ENCODE data around the gene LGR6. TPM values are rescaled to one million over a fixed set of nuclear protein-coding genes. Genes with fewer than 3 reads are reported as not detected.

LGR6 gene
- total RNA-seq, 1 donor from 2014 or later, result 0.52 TPM

GRCh38 chr1:202150187-202150586 lies 43.4 kb upstream of the LGR6 start:
- Histone ChIP-seq H3K4me1 (ENCODE audit: control insufficient read depth in 3 of 3, insufficient read depth in 3 of 3, low read length in 3 of 3) (peaks cover 7 to 14% (median 11%) of the 10 kb centered on the region in 3 donors), H3K9ac (ENCODE audit: low read depth in 1 of 3, low read length in 3 of 3) (no peak overlapping the region), H3K9me3 (ENCODE audit: control insufficient read depth in 3 of 3, low read length in 3 of 3) (no peaks in the 10 kb centered on the region), H3K27me3 (ENCODE audit: control insufficient read depth in 3 of 3, insufficient read depth in 3 of 3, low read length in 3 of 3) (peaks cover 0 to 4% (median 0%) of the 10 kb centered on the region in 3 donors), H3K27ac (ENCODE audit: low read depth, low read length) (no peak overlapping the region), H3K36me3 (ENCODE audit: control insufficient read depth in 3 of 3, insufficient read depth in 3 of 3, low read length in 3 of 3) (no peaks in the 10 kb centered on the region), H3K4me3 (ENCODE audit: low read length in 3 of 3) (no peak overlapping the region)

- Histone ChIP-seq H3K4me3 (ENCODE audit: low read length in 3 of 3) (no peak overlapping the region), H3K27me3 (ENCODE audit: control insufficient read depth in 3 of 3, insufficient read depth in 3 of 3, low read length in 3 of 3) (peaks cover 0 to 4% (median 0%) of the 10 kb centered on the region in 3 donors), H3K27ac (ENCODE audit: low read depth, low read length) (no peak overlapping the region), H3K36me3 (ENCODE audit: control insufficient read depth in 3 of 3, insufficient read depth in 3 of 3, low read length in 3 of 3) (no peaks in the 10 kb centered on the region), H3K9me3 (ENCODE audit: control insufficient read depth in 3 of 3, low read length in 3 of 3) (no peaks in the 10 kb centered on the region), H3K9ac (ENCODE audit: low read depth in 1 of 3, low read length in 3 of 3) (no peak overlapping the region), H3K4me1 (ENCODE audit: control insufficient read depth in 3 of 3, insufficient read depth in 3 of 3, low read length in 3 of 3) (peaks cover 4 to 14% (median 7%) of the 10 kb centered on the region in 3 donors)
Observed at GRCh38 chr1:202150602-202151001, 43.0 kb upstream of the LGR6 start.

DNA sequence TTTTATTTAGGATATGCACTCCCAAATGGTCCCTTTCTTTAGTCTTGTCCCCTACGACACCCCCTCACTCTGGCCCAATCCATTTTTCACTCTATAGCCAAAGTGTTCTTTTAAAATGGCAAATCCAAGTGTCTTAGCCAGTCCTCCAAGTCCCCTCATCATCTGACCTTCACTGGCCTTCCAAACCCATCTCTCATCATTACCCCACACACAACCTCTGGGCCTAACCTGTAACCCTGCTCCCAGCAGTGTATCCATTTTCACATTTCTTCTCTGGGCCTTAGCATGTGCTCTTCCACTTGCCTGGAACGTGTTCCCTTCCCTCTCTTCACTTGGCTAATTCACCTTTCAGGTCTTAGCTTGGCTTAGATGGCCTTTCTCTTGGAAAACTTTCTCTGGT lies 42.6 kb upstream of the LGR6 start:
- no peaks in the 10 kb centered on the region for H3K9me3 ChIP-seq (ENCODE audit: control insufficient read depth in 3 of 3, low read length in 3 of 3)
- no peak overlapping the region for H3K4me3 ChIP-seq (ENCODE audit: low read length in 3 of 3)
- peaks cover 0 to 4% (median 0%) of the 10 kb centered on the region in 3 donors for H3K27me3 ChIP-seq (ENCODE audit: control insufficient read depth in 3 of 3, insufficient read depth in 3 of 3, low read length in 3 of 3)
- peaks cover 4 to 14% (median 7%) of the 10 kb centered on the region in 3 donors for H3K4me1 ChIP-seq (ENCODE audit: control insufficient read depth in 3 of 3, insufficient read depth in 3 of 3, low read length in 3 of 3)
- no peaks in the 10 kb centered on the region for H3K36me3 ChIP-seq (ENCODE audit: control insufficient read depth in 3 of 3, insufficient read depth in 3 of 3, low read length in 3 of 3)
- H3K27ac ChIP-seq (ENCODE audit: low read depth, low read length), result no peak overlapping the region
- H3K9ac ChIP-seq (ENCODE audit: low read depth in 1 of 3, low read length in 3 of 3), result peak overlapping the region in 1 of 3 donors; percentile 25

DNA sequence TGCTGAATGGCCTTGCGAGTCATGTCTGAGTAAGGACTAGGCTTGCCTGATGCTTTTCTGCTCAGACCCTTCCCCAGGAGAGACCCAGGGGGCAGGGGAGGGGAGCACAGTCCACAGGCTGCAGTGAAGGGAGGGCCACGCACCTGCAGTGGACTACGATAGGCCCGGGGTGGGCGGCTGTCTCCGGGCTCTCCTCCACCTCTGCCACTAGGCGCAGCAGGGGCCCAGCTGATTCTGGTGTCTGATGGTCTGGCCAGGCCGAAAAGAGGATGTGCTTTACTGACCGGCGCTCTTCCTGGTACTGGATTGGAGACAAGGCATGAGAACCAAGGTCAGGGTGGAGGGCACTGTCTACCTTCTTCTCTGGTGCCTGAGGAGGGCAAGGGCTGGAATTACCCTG lies 41.2 kb upstream of the LGR6 start:
- Histone ChIP-seq H3K9me3 (ENCODE audit: control insufficient read depth in 3 of 3, low read length in 3 of 3) (no peaks in the 10 kb centered on the region), H3K4me3 (ENCODE audit: low read length in 3 of 3) (no peak overlapping the region), H3K4me1 (ENCODE audit: control insufficient read depth in 3 of 3, insufficient read depth in 3 of 3, low read length in 3 of 3) (peaks cover 4 to 14% (median 7%) of the 10 kb centered on the region in 3 donors), H3K36me3 (ENCODE audit: control insufficient read depth in 3 of 3, insufficient read depth in 3 of 3, low read length in 3 of 3) (no peaks in the 10 kb centered on the region), H3K27me3 (ENCODE audit: control insufficient read depth in 3 of 3, insufficient read depth in 3 of 3, low read length in 3 of 3) (peaks cover 0 to 4% (median 0%) of the 10 kb centered on the region in 3 donors), H3K9ac (ENCODE audit: low read depth in 1 of 3, low read length in 3 of 3) (no peak overlapping the region), H3K27ac (ENCODE audit: low read depth, low read length) (no peak overlapping the region)

- Histone ChIP-seq H3K27me3 (ENCODE audit: control insufficient read depth in 3 of 3, insufficient read depth in 3 of 3, low read length in 3 of 3) (peaks cover 0 to 4% (median 0%) of the 10 kb centered on the region in 3 donors), H3K9me3 (ENCODE audit: control insufficient read depth in 3 of 3, low read length in 3 of 3) (no peaks in the 10 kb centered on the region), H3K9ac (ENCODE audit: low read depth in 1 of 3, low read length in 3 of 3) (no peak overlapping the region), H3K27ac (ENCODE audit: low read depth, low read length) (no peak overlapping the region), H3K4me1 (ENCODE audit: control insufficient read depth in 3 of 3, insufficient read depth in 3 of 3, low read length in 3 of 3) (peaks cover 4 to 14% (median 7%) of the 10 kb centered on the region in 3 donors), H3K36me3 (ENCODE audit: control insufficient read depth in 3 of 3, insufficient read depth in 3 of 3, low read length in 3 of 3) (no peaks in the 10 kb centered on the region), H3K4me3 (ENCODE audit: low read length in 3 of 3) (no peak overlapping the region)
Observed at GRCh38 chr1:202153284-202153683, 40.3 kb upstream of the LGR6 start.

DNA sequence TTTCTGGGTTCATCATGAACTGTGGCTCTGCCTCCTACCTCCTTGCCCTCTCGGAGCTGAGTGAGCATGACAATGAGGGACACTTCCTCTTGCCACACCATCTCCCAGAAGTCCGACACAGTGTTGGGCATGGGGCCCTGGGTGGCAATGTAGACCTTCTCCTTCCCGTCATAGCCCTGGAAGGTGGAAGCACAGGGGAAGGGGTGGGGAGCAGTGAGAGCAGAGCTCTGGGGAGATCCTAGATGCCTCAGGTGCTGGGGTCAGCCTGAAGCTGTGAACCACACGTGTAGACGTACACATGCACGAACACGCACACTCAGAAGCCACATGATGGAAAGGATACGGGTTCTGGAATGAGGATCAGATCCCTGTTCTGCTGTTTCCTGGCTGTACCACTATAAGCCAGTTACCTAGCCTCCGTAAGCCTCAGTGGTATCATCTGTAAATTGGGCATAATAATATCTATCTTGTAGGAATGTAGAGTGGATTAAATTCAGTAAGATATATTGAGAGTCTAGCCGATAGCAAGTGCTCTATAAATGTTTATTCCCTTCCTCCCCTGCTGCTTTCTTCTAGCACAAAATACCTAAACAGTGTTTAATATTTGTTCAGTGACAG lies 39.3 kb upstream of the LGR6 start:
- Histone ChIP-seq H3K4me1 (ENCODE audit: control insufficient read depth in 3 of 3, insufficient read depth in 3 of 3, low read length in 3 of 3) (peaks cover 4 to 14% (median 7%) of the 10 kb centered on the region in 3 donors), H3K27me3 (ENCODE audit: control insufficient read depth in 3 of 3, insufficient read depth in 3 of 3, low read length in 3 of 3) (peaks cover 0 to 4% (median 0%) of the 10 kb centered on the region in 3 donors), H3K36me3 (ENCODE audit: control insufficient read depth in 3 of 3, insufficient read depth in 3 of 3, low read length in 3 of 3) (no peaks in the 10 kb centered on the region), H3K27ac (ENCODE audit: low read depth, low read length) (no peak overlapping the region), H3K9me3 (ENCODE audit: control insufficient read depth in 3 of 3, low read length in 3 of 3) (no peaks in the 10 kb centered on the region), H3K4me3 (ENCODE audit: low read length in 3 of 3) (no peak overlapping the region), H3K9ac (ENCODE audit: low read depth in 1 of 3, low read length in 3 of 3) (no peak overlapping the region)

DNA sequence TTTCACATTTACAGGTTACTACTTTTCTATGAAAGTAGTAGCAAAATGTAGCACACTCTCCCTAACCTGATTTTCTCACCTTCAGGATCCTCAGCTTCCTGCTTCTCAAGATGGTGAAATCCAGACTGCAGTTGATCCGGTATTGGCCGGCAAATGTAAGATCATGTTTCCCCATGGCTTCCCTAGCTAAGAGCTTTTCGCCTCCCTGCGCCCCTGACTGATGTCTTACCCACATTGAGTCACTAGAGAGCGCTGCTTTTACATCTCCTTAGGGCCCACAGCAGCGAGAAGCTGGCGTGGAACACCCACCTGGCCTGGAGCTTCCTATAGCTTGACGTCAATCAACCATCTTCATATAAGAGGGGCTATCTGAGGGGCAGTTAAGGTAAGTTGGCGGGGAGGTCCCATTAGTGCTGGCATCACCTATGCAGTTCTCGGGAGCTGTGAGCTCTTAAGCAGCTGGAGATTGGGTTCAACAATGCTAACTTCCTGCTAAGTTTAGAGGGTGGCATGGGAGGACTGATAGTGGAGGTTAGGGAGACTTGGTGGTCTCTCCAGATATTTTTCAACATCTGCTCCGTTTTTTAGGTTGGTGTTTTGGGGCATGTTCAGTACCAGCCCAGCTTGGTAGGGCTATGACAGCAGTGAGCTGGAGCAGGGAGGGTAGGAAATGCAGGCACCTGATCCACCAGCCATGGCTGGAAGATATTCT lies 38.7 kb upstream of the LGR6 start:
- Histone ChIP-seq H3K4me3 (ENCODE audit: low read length in 3 of 3) (no peak overlapping the region), H3K9ac (ENCODE audit: low read depth in 1 of 3, low read length in 3 of 3) (no peak overlapping the region), H3K27me3 (ENCODE audit: control insufficient read depth in 3 of 3, insufficient read depth in 3 of 3, low read length in 3 of 3) (peaks cover 0 to 4% (median 0%) of the 10 kb centered on the region in 3 donors), H3K27ac (ENCODE audit: low read depth, low read length) (no peak overlapping the region), H3K36me3 (ENCODE audit: control insufficient read depth in 3 of 3, insufficient read depth in 3 of 3, low read length in 3 of 3) (no peaks in the 10 kb centered on the region), H3K4me1 (ENCODE audit: control insufficient read depth in 3 of 3, insufficient read depth in 3 of 3, low read length in 3 of 3) (peaks cover 4 to 14% (median 7%) of the 10 kb centered on the region in 3 donors), H3K9me3 (ENCODE audit: control insufficient read depth in 3 of 3, low read length in 3 of 3) (no peaks in the 10 kb centered on the region)

GRCh38 chr1:202155478-202156021 lies 38.0 kb upstream of the LGR6 start:
- Histone ChIP-seq H3K27ac (ENCODE audit: low read depth, low read length) (no peak overlapping the region), H3K9me3 (ENCODE audit: control insufficient read depth in 3 of 3, low read length in 3 of 3) (no peaks in the 10 kb centered on the region), H3K4me3 (ENCODE audit: low read length in 3 of 3) (no peak overlapping the region), H3K27me3 (ENCODE audit: control insufficient read depth in 3 of 3, insufficient read depth in 3 of 3, low read length in 3 of 3) (peaks cover 0 to 5% (median 0%) of the 10 kb centered on the region in 3 donors), H3K9ac (ENCODE audit: low read depth in 1 of 3, low read length in 3 of 3) (no peak overlapping the region), H3K36me3 (ENCODE audit: control insufficient read depth in 3 of 3, insufficient read depth in 3 of 3, low read length in 3 of 3) (no peaks in the 10 kb centered on the region), H3K4me1 (ENCODE audit: control insufficient read depth in 3 of 3, insufficient read depth in 3 of 3, low read length in 3 of 3) (peaks cover 4 to 14% (median 7%) of the 10 kb centered on the region in 3 donors)

DNA sequence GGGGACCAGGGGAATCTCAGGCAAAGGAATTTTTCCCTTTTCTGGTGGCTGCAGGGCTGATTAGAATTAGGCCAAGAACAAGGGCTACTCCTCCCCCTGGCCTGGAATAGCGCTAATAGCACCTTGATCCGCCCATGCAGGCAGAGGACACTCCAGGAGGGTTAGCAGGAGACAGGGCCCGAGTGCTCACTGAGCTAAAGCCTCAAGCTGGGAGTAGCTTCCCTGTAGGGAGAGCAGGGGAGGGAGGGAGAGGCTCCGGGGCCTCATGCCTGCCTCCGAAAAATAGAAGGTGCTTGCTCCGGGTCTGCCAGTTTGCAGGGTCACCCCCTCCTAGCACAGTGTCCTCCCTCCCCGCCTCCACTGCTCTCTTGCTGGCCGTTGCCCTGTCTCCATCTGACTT lies 37.0 kb upstream of the LGR6 start:
- H3K9me3 ChIP-seq (ENCODE audit: control insufficient read depth in 3 of 3, low read length in 3 of 3), result no peaks in the 10 kb centered on the region
- H3K4me3 ChIP-seq (ENCODE audit: low read length in 3 of 3), result no peak overlapping the region
- H3K27me3 ChIP-seq (ENCODE audit: control insufficient read depth in 3 of 3, insufficient read depth in 3 of 3, low read length in 3 of 3), result peaks cover 0 to 6% (median 0%) of the 10 kb centered on the region in 3 donors
- no peak overlapping the region for H3K9ac ChIP-seq (ENCODE audit: low read depth in 1 of 3, low read length in 3 of 3)
- H3K4me1 ChIP-seq (ENCODE audit: control insufficient read depth in 3 of 3, insufficient read depth in 3 of 3, low read length in 3 of 3), result peaks cover 4 to 14% (median 7%) of the 10 kb centered on the region in 3 donors
- H3K27ac ChIP-seq (ENCODE audit: low read depth, low read length), result no peak overlapping the region
- H3K36me3 ChIP-seq (ENCODE audit: control insufficient read depth in 3 of 3, insufficient read depth in 3 of 3, low read length in 3 of 3), result no peaks in the 10 kb centered on the region

DNA sequence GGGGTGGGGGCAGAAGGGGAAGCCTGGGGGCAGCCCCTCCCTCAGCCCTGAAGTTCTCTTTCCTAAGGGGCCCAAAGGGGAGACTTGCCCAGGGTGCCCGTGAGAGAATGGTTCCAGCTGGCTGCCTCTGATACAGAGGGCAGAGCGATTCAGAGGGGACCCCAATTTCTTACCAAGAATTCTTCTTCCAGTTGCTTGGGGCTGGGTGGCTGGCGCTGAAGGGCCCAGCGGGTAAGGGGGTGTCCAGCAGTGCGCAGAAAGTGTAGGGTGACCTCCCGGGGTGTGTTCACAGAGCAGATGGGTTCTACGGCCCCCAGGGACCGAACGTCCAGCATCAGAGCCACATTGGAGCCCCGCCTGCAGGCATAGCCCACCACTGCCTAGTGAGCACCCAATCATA lies 35.7 kb upstream of the LGR6 start:
- H3K36me3 ChIP-seq (ENCODE audit: control insufficient read depth in 3 of 3, insufficient read depth in 3 of 3, low read length in 3 of 3), result no peaks in the 10 kb centered on the region
- H3K27ac ChIP-seq (ENCODE audit: low read depth, low read length), result no peak overlapping the region
- H3K27me3 ChIP-seq (ENCODE audit: control insufficient read depth in 3 of 3, insufficient read depth in 3 of 3, low read length in 3 of 3), result peaks cover 0 to 6% (median 0%) of the 10 kb centered on the region in 3 donors
- no peak overlapping the region for H3K4me3 ChIP-seq (ENCODE audit: low read length in 3 of 3)
- H3K9me3 ChIP-seq (ENCODE audit: control insufficient read depth in 3 of 3, low read length in 3 of 3), result no peaks in the 10 kb centered on the region
- no peak overlapping the region for H3K9ac ChIP-seq (ENCODE audit: low read depth in 1 of 3, low read length in 3 of 3)
- H3K4me1 ChIP-seq (ENCODE audit: control insufficient read depth in 3 of 3, insufficient read depth in 3 of 3, low read length in 3 of 3), result peaks cover 4 to 19% (median 13%) of the 10 kb centered on the region in 3 donors
